GM21526 (cell line): ENCODE data around the gene CMTM5.
"Not testable (repeated sequence)": the region's sequence is repeated elsewhere in the genome, so short reads cannot be mapped to it uniquely, and the experiment has no call there.

ENCODE experiments used
- ATAC-seq: cut with Tn5 transposase; IDR thresholded peaks from one replicate; pipeline ENCODE4 v1.9.1; 2021; ENCODE audit warnings: moderate library complexity; ENCODE audit not compliant: unreplicated experiment, low FRiP score

Gene CMTM5

GRCh38 chr14:23377573-23378563 is 1.0 kb downstream of the CMTM5 start:
- no peak for ATAC-seq

GRCh38 chr14:23378612-23379220 is 1.9 kb downstream of the CMTM5 start:
- no peak for ATAC-seq

DNA sequence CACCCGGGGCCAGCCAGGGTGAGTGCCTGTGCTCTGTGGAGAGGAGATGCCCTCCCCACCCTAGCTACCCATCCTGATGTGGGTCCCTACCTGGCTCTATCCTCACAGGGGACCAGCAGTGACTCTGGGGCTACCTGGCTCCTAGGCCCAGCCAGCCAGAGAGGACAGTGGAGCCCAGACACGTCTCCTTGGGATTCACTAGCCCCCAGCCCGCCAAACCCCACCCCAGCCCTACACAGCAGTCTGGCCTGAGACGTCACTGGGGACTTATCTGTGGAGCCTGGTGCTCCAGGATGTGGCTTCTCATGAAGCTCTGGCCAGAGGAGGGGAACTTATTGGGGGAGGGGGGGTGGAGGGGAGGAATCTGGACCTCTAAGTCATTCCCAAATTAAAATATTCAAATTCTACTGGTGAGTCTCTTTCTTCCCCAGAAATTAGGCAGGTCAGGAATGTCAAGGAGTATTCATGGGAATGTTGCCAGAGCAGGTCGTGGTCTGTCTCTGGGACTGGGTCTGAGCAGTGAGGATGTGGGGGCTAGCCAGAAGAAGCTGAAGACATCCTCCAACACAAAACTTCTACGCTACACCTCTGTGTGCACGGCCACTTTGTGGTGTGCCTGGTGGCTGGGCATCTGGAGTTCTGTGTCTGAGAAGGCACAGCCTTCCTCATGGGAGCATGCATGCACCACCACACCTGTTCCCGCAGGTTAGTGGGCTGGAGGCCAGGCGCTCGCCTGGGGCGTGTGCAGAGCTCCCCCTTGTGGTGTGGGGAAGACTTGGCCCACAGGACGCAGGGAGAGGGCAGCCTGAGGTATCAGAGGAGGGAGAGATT is 2.7 kb downstream of the CMTM5 start:
- no peak for ATAC-seq

GRCh38 chr14:23380197-23380914 is 3.5 kb downstream of the CMTM5 start:
- ATAC-seq, result no peak

DNA sequence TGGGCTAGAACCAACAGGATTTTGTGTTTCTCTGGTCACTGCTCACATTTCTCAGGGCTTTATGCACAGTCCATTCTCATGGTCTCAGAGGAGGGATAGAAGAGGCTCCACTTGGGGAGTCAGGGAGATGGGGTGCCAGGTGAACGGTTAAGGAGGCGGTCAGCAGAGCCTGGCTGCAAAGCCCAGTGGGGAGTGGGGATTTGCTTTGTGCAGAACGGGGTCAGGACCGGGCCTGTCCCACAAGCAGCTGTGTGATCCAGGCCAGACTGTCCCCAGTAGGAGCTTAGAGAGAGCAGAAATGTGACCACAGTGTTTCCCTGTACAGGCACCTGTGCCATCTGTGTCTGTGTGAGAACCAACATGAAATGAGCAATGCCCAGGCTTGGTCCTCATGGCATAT is 4.1 kb downstream of the CMTM5 start:
- no peak for ATAC-seq

GRCh38 chr14:23381871-23382270 is 5.0 kb downstream of the CMTM5 start:
- ATAC-seq, result no peak

- no peak for ATAC-seq
Observed at GRCh38 chr14:23382276-23382675, 5.4 kb downstream of the CMTM5 start.

GRCh38 chr14:23382731-23383440 is 6.0 kb downstream of the CMTM5 start:
- no peak for ATAC-seq

GRCh38 chr14:23384364-23385080 is 7.7 kb downstream of the CMTM5 start:
- no peak for ATAC-seq

DNA sequence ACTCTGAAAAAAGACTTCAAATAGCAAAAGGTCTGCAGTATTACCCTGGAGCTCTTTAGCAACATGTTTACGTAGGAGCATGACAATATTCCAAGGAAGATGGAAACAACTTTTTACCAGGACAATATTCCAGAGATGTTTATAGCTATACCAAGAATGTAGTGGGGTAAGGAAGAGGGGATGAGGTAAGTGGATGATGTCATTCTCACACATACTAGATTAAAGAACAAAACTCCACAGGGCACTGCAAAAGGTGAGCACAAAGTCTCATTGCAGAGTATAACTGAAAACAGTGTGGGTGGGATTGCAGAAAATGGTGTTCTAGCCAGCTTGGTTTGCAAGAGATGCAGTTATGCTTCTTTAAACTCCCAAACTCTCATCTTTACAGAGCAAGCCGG is 8.4 kb downstream of the CMTM5 start:
- ATAC-seq, result no peak

- ATAC-seq, result no peak
Observed at GRCh38 chr14:23385642-23386265, 8.9 kb downstream of the CMTM5 start.

- not testable (repeated sequence) for ATAC-seq
Observed at GRCh38 chr14:23386266-23386657, 9.4 kb downstream of the CMTM5 start.

DNA sequence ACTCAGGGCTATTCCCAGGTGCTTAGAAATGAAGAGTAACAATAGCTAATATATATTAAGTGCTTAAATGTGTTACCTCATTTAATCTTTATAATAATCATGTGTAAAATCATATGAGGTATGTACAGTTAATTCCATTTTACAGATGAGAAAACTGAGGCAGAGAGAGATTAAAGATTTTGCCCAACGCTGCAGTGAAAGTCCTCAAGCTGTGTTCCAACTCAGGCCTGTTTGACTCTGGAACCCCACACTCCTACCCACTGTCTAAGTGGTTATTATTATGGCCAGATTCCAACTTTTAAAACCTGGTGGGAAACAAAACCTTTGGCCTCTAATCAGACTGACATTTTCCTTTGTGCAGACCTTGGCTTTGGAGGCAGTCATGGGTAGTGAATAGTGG is 10.2 kb downstream of the CMTM5 start:
- no peak for ATAC-seq

DNA sequence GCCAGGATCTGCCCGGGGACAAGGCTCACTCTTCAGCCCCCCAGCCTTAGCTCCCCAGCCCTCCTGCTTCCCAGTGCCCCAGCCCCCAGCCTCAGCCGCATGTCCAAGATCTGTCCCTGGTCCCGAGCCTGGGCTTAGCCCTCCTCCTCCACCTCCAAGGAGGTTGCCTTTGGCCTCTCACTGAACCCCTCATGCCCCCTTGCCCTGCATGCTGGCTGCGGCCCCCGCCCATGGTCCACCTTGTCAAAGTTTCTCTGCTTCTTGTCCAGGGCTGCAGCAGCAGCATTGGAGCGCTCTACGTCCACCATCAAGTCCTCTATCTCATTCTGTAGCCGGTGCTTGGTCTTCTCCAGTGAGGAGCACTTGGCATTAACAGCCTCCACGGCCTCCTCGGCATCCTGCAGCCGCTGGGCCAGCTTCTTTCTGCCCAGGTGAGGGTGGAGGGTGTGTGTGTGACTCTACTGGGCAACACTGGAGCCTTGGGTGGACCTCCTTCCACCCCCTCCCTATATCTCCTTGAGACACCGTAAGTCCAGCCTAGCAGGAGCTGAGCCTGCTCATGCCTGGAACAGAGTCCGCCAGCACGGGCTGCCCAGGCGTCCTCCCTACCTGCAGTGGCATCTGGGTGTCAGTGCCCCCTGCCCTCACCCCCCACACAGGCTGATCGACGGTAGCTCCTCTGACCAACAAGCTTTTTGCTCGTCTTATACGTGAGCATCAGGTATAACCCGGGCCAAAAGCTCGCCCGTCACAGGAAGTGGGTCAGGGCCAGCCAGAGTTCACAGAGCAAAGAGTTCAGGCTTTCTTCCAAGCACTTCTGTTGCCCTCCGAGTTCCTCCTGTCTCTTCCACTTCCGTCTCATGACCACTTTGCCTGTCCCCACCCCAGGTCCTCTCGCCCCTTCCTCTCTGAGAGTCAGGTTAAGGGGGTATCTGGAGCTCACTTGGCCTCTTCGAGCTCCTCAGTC is 11.4 kb downstream of the CMTM5 start:
- no peak for ATAC-seq

DNA sequence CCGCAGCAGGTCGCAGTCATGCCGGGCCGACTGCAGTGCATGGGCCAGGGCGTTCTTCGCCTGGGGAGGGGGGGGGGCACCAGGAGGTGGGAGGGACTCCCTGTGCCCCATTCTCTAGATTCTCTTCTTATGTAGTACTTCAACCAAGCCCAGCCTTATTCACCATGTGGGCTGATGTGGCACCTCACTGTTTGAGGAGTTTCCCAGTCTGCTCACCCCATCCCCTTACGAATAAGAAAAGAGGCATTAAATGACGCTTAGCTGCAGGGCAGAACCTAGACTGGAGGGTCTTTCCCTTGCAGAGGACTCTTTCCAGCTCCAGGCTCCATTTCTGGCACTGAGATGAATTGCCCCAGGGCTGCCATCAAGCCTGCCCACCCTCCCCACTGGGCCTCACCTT is 12.2 kb downstream of the CMTM5 start:
- no peak for ATAC-seq

DNA sequence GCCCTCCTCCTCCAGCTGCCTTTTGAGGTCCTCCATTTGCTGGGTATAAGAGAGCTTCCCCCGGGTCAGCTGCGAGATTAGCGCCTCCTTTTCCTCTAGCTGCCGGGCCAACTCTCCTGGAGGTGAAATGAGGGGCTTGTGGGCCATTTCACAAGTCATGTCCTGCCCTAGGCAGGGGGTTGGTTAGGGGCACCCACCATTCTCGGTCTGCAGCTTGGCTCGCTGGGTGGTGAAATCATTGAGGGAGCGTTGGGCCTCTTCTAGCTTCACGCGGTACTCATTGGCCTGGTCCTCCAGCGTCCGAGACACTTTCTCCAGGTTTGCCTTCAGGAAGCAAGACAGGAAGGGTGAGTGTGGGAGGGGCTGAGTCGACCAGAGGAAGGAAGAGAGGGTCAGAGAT is 12.6 kb downstream of the CMTM5 start:
- no peak for ATAC-seq

DNA sequence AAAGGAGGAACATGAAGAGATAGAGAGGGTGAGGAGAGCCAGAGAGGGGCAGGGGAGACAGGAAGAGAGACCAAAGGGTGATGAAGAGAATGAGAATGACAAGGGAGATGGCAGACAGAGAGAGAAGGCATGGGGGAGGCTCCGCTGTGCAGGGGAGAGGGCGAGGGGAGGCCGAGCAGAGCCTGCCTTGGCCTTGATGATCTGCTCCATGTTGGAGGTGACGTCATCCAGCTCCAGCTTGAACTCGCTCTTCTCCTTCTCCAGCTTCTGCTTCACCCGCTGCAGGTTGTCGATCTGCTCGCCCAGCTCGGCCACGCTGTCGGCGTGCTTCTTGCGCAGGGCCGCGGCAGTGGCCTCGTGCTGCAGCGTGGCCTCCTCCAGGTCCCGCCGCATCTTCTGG is 13.0 kb downstream of the CMTM5 start:
- not testable (repeated sequence) for ATAC-seq

DNA sequence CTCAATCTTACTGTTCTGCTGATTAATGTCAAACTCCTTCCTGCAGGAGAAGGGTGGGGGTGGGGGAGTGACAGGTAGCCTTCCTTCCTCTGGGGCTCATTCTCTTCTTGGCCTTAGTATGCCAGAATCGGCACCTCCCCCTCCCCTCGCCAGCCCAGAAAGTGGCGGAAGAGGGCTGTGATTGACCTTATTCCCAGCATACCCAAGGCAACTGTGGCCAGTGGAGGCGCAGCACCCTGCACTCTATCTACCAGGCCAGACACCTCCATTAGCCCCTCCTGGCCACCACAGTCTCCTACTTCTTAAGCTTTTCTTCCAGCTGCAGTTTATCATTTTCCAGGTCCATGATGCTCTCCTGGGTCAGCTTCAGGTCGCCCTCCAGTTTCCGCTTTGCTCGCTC is 15.8 kb downstream of the CMTM5 start:
- no peak for ATAC-seq
